GM21723 (cell line): ENCODE results near the gene CTBP1.

Experiments used
- ATAC-seq: cut with Tn5 transposase; IDR thresholded peaks from one replicate; pipeline ENCODE4 v1.9.1; 2021; ENCODE audit warnings: mild to moderate bottlenecking, moderate library complexity; ENCODE audit not compliant: unreplicated experiment

Gene CTBP1

GRCh38 chr4:1285151-1285789, 36.3 kb upstream of the CTBP1 start:
- no peak for ATAC-seq

- no peak for ATAC-seq
These were observed 34.8 kb upstream of the CTBP1 start for GRCh38 chr4:1283711-1284110.

- no peak for ATAC-seq
These were observed 30.3 kb upstream of the CTBP1 start for GRCh38 chr4:1279253-1279652.

- ATAC-seq, result no peak
These were observed 29.0 kb upstream of the CTBP1 start for GRCh38 chr4:1277667-1278665.

- ATAC-seq, result no peak
These were observed 28.1 kb upstream of the CTBP1 start for GRCh38 chr4:1276984-1277383.

GRCh38 chr4:1274871-1275270, 25.9 kb upstream of the CTBP1 start:
- ATAC-seq, result no peak

GRCh38 chr4:1271686-1272085, 22.8 kb upstream of the CTBP1 start:
- no peak for ATAC-seq

- ATAC-seq, result no peak
These were observed 20.3 kb upstream of the CTBP1 start for GRCh38 chr4:1269209-1269608.

- ATAC-seq, result no peak
These were observed 18.2 kb upstream of the CTBP1 start for GRCh38 chr4:1266881-1267763.

GRCh38 chr4:1265351-1265750, 16.4 kb upstream of the CTBP1 start:
- ATAC-seq, result no peak

- no peak for ATAC-seq
These were observed 16.0 kb upstream of the CTBP1 start for GRCh38 chr4:1264942-1265341.

- ATAC-seq, result no peak
These were observed 12.4 kb upstream of the CTBP1 start for GRCh38 chr4:1261107-1261928.

GRCh38 chr4:1260418-1261106, 11.6 kb upstream of the CTBP1 start:
- no peak for ATAC-seq

GRCh38 chr4:1259966-1260365, 11.0 kb upstream of the CTBP1 start:
- no peak for ATAC-seq

GRCh38 chr4:1258457-1258856, 9.5 kb upstream of the CTBP1 start:
- no peak for ATAC-seq

- ATAC-seq, result no peak
These were observed 6.8 kb upstream of the CTBP1 start for GRCh38 chr4:1255699-1256098.

GRCh38 chr4:1255151-1255550, 6.2 kb upstream of the CTBP1 start:
- ATAC-seq, result no peak

GRCh38 chr4:1253831-1254230, 4.9 kb upstream of the CTBP1 start:
- ATAC-seq, result no peak

GRCh38 chr4:1252928-1253492, 4.1 kb upstream of the CTBP1 start:
- ATAC-seq, result no peak

- no peak for ATAC-seq
These were observed 2.8 kb upstream of the CTBP1 start for GRCh38 chr4:1251773-1252066.
